ENCODE results near the gene IGFN1.

IGFN1 gene

GRCh38 chr1:201164645-201165044, 26.0 kb upstream of the IGFN1 start:
- no peak for DNase-seq

DNA sequence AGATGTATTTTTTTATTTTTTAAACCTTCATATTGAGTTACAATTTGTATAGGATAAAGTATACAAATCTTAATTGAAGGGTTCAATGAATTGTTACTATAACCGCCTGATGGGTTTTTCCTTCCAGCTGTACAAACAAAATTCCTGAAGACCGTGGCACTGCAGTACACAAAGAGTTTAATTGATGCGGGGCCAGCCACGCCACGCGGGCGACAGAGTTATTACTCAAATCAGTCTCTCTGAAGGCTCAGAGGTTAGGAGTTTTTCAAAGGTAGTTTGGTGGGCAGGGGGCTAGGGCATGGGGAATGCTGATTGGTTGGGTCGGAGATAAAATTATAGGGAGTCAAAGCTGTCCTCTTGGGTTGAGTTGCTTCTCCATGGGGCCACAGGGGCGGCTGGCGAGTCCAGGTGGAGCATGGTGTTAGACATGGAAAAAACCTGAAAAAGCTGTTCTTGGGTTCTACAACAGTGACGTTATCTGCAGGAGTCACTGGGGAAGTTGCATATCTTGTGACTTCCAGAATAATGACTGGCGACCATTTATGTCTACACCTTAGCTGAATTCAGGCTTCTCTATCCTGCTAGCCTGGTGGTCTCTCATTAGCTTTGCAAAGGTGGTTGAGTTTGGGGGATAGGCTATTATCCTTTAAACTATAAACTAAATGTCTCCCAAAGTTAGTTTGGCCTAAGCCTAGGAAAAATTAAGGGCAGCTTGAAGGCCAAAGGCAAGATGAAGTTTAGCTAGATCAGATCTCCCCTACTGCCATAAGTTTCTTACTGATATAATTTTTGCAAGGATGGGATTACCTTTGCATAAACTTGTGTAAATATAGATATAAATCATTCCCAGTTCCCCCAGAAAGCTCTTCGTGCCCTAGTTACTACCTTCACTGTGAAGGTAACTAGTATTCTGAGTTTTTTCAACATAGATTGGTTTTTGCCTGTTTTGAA, 23.3 kb upstream of the IGFN1 start:
- no peak for DNase-seq

DNA sequence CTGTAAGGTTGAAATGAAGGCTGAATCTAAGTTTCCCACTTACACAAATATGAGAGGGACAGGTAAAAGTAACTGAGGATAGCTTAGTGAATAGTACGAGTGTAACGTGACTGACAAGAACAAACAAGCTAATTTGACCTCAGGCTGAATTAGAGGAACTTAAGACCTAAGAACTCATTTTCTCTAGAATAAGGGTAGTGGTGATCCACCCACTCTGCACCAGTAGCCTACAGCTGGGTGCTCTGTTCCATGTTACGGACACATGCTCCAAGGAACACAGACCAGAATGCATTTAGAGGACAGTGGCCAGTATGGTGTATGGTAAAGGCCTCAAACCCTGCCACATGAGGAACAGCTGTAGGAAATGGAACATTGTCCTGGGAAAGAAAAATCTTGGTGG, 21.4 kb upstream of the IGFN1 start:
- DNase-seq = no peak

GRCh38 chr1:201169971-201170532, 20.6 kb upstream of the IGFN1 start:
- DNase-seq = no peak

DNA sequence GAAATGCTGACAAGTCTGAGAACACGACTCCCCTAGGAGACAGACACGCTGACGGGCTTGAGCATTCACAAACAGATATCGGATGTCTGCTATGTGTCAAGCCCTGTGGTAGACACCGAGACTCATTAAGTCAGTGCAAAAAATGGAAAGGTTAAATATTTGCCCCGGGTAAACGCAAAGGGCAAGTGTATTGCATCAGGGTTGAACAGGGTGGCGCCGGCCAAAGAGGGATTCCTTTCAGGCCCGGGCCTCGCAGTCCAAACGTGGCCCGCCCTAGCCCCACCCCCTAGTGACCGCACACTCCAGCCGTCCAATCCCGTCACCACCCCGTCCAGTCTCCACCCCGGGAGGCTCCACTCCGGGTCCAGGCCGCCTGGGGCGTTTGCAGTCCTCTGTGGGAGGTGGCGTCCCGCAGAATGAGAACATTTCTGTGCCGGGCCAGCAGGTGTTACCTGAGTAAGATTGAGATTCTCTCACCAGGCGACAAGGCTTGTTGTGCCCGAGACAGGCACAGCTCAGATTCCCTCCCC, 20.0 kb upstream of the IGFN1 start:
- DNase-seq = peak in 1 of 2 experiments; percentile 80

GRCh38 chr1:201171063-201172036, 19.3 kb upstream of the IGFN1 start:
- peak in 1 of 2 experiments; percentile 8 for DNase-seq

- DNase-seq = no peak
These were observed 18.3 kb upstream of the IGFN1 start for GRCh38 chr1:201172326-201172725.

GRCh38 chr1:201172999-201173610, 17.5 kb upstream of the IGFN1 start:
- no peak for DNase-seq

DNA sequence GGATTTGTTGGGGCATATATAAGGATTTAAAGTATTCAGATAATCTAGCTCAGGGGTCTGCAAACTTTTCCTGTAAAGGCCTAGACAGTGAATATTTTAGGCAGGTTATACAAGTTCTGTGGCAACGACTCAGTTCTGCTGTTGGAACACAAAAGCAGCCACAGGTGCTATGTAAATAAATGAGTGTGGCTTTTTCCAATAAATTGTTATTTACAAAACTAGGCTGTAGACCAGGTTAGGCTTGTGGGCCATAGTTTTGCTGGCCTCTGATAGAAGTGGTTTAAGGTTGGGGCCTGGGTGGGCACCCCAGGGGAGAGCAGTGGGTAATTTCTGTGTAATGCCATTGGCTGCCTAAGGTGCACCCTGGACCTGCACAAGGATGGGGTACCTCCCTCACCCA, 16.9 kb upstream of the IGFN1 start:
- DNase-seq = no peak

GRCh38 chr1:201175820-201176500, 14.7 kb upstream of the IGFN1 start:
- no peak for DNase-seq

- no peak for DNase-seq
These were observed 13.7 kb upstream of the IGFN1 start for GRCh38 chr1:201176940-201177339.

DNA sequence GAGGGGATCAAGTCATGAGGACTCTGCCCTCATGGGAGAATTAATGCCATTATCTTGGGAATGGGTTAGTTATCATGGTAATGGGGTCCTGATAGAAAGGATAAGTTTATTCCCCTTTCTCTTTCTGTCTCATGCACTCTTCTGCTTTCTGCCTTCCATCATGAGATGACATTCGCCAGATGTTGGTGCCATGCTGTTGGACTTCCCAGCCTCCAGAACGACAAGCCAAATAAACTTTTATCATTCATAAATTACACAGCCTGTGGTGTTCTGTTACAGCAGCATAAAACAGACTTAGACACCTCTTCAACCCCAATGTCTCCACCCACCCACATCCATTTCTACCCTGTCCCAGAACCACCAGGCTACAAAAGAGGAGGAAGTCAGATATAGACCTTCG, 11.9 kb upstream of the IGFN1 start:
- DNase-seq = no peak

GRCh38 chr1:201180141-201180540, 10.5 kb upstream of the IGFN1 start:
- no peak for DNase-seq

- DNase-seq = no peak
These were observed 9.7 kb upstream of the IGFN1 start for GRCh38 chr1:201180901-201181300.

- no peak for DNase-seq
These were observed 9.3 kb upstream of the IGFN1 start for GRCh38 chr1:201181323-201181722.

DNA sequence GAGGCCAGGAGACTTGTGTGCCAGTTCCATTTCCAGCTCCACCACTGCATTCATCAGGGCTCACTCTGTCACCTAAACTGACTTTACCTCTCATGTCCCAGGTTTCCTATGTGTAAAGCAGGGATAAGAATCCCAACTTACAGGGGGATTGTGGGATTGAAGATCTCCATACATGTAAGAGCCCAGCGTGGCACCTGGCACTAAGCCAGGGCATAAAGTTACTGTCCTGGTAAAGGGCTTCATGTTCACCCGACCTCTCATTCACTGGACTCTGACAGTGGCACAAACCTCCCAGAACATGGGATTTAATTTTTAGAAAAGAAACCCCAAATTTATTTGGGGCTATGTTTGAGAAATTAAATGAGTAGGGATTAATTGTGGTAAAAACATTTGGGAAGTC, 8.9 kb upstream of the IGFN1 start:
- no peak for DNase-seq

DNA sequence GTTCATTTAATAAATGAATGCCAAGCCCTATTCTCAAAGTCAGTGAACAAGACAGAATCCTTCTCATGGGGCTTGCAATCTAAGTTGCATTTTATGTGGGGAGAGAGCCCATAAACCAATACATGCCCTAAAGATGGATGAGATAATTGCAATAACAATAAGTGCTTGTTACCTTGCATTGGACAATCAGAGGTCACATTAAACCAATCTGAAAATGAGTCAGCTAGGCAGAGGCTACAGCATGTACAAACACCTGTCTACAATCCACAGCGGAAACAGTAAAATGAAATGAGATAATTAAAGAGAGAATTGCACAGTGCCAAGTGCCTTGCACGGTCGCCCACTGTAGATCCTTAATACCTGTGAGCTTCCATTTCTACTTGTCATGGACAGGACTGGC, 7.4 kb upstream of the IGFN1 start:
- no peak for DNase-seq

GRCh38 chr1:201183753-201184152, 6.9 kb upstream of the IGFN1 start:
- DNase-seq = no peak

DNA sequence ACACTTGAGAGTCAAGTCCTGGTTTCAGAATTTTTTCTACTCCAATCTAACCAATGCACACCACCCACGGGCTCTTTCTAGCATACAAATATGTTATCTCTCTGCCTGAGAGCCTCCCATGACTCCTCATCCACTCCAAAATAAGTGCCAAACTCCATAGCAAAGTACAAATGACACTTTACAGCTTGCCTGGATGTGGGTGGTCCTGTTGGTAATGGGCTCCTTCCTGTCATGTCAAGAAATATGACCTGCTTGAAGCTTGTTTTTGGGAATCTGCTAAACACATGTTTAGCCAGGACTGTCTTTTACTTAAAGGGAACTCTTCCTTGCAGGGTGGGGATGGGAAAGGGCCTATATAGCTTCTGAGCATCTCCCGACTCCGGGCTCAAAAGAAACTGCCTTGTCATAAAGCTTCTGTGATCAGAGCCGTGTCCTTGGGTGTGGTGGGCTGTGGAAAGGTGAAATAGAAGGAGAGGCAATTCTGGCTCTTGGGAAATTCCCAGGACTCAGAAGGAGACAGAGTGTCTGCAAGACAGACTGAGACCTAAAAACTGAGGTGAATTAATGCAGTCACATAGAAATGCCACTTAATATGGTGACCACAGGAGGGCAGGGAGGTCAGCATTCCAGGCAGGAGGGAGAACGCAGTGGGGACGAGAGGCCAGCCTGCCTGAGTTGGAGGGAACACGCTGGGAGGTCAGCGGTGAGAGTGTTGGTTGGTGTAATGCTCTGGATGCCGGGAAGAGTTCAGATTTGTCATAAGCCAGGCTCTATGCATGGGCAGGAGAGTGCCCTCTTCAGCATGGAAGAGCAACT, 6.1 kb upstream of the IGFN1 start:
- DNase-seq = no peak

DNA sequence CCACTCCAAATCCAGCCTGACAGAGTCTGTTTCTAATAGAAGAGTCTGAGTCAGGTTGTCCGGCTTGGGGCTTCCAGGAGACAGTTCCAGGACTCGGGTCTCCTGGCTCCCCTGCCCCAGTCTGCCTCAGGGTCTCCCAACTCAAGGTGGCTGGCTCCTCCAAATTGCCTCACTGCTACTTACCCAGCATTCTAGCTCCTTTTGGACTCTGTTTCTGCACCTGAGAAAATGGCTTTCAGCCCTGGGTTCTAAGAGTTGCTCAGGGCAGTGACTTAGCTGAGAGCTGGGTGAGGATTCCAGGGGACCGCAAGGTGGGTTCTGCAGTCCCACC, 5.5 kb upstream of the IGFN1 start:
- DNase-seq = no peak

- no peak for DNase-seq
These were observed 5.0 kb upstream of the IGFN1 start for GRCh38 chr1:201185527-201186128.
